Vagina (tissue), 2 donors: Measurements from ENCODE around the gene IRAK1. TPM values are rescaled to one million over a fixed set of nuclear protein-coding genes. Genes with fewer than 3 reads are reported as not detected.

Experiments used
- DNase-seq, 2 donors: peaks; one replicate each; pipeline ENCODE4 v3.0.0-alpha.2; 2017; ENCODE audit errors: extremely low spot score in 2 of 2
- H3K27ac ChIP-seq: fragments of 200-600 bp; sonication (generic); one replicate; pipeline ENCODE4 v1.5.1; 2019
- H3K27me3 ChIP-seq: fragments of 200-600 bp; sonication (generic); one replicate; pipeline ENCODE4 v1.5.1; 2019
- H3K36me3 ChIP-seq, 2 donors: fragments of 200-600 bp; sonication (generic); one replicate each; pipeline ENCODE4 v1.5.1; 2017 to 2019
- H3K4me1 ChIP-seq: fragments of 200-600 bp; sonication (generic); one replicate; pipeline ENCODE4 v1.5.1; 2019
- H3K4me3 ChIP-seq, 2 donors: fragments of 200-600 bp; sonication (generic); 1 replicate in 1 of 2; 2 replicates in 1 of 2; pipeline ENCODE4 v1.5.1; 2016 to 2019
- H3K9me3 ChIP-seq: fragments of 200-600 bp; sonication (generic); one replicate; pipeline ENCODE4 v1.5.1; 2019
- CTCF ChIP-seq, 3 experiments: fragments of 450-650 bp in 2 of 3; fragments of 200-600 bp in 1 of 3; sonication (generic) in 1 of 3; IDR thresholded peaks; one replicate each; pipeline ENCODE4 v1.5.1; 2017 to 2019; ENCODE audit warnings: antibody characterized with exemption in 3 of 3, mild to moderate bottlenecking in 2 of 3, moderate library complexity in 2 of 3
- POLR2A ChIP-seq, 2 donors: fragments of 450-650 bp; IDR thresholded peaks; one replicate each; pipeline ENCODE4 v1.6.1; 2017; ENCODE audit warnings: antibody characterized with exemption in 2 of 2, mild to moderate bottlenecking in 2 of 2, moderate library complexity in 2 of 2
- POLR2AphosphoS5 ChIP-seq, 2 donors: sonication (generic); formaldehyde crosslinking; IDR thresholded peaks; one replicate each; pipeline ENCODE4 v1.9.0; 2017; ENCODE audit warnings: antibody characterized with exemption in 2 of 2, mild to moderate bottlenecking in 2 of 2, low read depth in 1 of 2; ENCODE audit not compliant: insufficient read depth in 1 of 2
- intact Hi-C: fragments of 100-400 bp; cut with DNase I; formaldehyde crosslinking; loops from one replicate; pipeline ENCODE4 v1.15.1; 2023
- total RNA-seq: library from RNA; depleted of rRNA; stranded (reverse); fragments of >200 nt; gene quantifications from one replicate; pipeline ENCODE4 v1.2.3, GENCODE V29; 2016

Gene IRAK1
- total RNA-seq, 1 donor from 2014 or later = 46.7 TPM

DNA sequence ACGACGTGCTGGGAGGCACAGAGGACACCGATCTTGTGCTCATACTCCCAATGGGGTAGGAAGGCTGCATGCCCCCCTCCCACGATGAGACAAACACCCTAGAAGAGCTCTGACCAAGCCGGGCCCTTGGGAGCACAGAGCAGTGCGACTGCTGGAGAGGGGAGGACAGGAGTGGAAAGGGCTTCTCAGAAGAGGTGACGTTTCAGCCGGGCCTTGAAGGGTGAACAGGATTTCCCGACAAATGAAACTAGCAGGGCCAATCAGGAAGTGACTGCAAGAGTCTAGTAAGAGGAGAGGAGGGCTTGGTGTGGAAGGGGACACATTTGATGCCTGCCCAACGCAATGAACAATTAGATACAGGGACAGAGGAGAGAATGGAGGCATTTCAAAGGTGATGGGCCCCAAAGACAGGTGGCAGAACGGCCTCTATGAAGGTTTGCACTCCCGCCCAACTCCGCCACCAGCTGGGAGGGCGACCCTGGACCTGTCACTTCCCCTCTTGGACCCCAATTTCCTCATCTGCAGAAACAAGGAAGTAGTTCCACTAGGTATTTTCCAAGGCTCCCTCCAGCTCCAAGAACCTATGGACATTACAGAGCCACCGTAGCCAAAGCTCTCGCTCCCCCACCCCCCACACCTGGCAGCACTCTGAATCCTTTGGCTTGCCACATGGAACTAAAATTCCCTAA, 52.0 kb downstream of the IRAK1 start:
- H3K4me1 ChIP-seq = peaks cover 50% of the 10 kb centered on the region
- no peaks in the 10 kb centered on the region for H3K27me3 ChIP-seq
- no peak for DNase-seq
- H3K36me3 ChIP-seq = peaks cover 0 to 15% of the 10 kb centered on the region in 2 donors
- no peak for TF ChIP-seq CTCF (IDR thresholded peaks at IDR 0.05)
- TF ChIP-seq POLR2A (IDR thresholded peaks at IDR 0.05) = no peak
- TF ChIP-seq POLR2AphosphoS5 (IDR thresholded peaks at IDR 0.05; ENCODE audit: insufficient read depth in 1 of 2, low read depth in 1 of 2) = no peak
- H3K27ac ChIP-seq = no peak overlapping the region
- H3K4me3 ChIP-seq = no peak overlapping the region
- H3K9me3 ChIP-seq = no peaks in the 10 kb centered on the region
- intact Hi-C loops = no loop called here

- H3K36me3 ChIP-seq = peaks cover 0 to 21% of the 10 kb centered on the region in 2 donors
- H3K27me3 ChIP-seq = no peaks in the 10 kb centered on the region
- no peaks in the 10 kb centered on the region for H3K9me3 ChIP-seq
- H3K27ac ChIP-seq = no peak overlapping the region
- intact Hi-C loops = no loop called here
- no peak for DNase-seq
- H3K4me1 ChIP-seq = peaks cover 50% of the 10 kb centered on the region
- no peak for TF ChIP-seq CTCF (IDR thresholded peaks at IDR 0.05)
- no peak for TF ChIP-seq POLR2A (IDR thresholded peaks at IDR 0.05)
- no peak for TF ChIP-seq POLR2AphosphoS5 (IDR thresholded peaks at IDR 0.05; ENCODE audit: insufficient read depth in 1 of 2, low read depth in 1 of 2)
- H3K4me3 ChIP-seq = no peak overlapping the region
Observed at GRCh38 chrX:153966841-153967535, 52.7 kb downstream of the IRAK1 start.

- no peak overlapping the region for H3K27ac ChIP-seq
- DNase-seq = no peak
- intact Hi-C loops = no loop called here
Observed at GRCh38 chrX:153966283-153966688, 53.4 kb downstream of the IRAK1 start.

GRCh38 chrX:153965406-153965805, 54.3 kb downstream of the IRAK1 start:
- H3K9me3 ChIP-seq = no peaks in the 10 kb centered on the region
- H3K4me3 ChIP-seq = no peak overlapping the region
- DNase-seq = no peak
- no peaks in the 10 kb centered on the region for H3K27me3 ChIP-seq
- intact Hi-C loops = no loop called here
- TF ChIP-seq POLR2A (IDR thresholded peaks at IDR 0.05) (no peak), POLR2AphosphoS5 (IDR thresholded peaks at IDR 0.05; ENCODE audit: insufficient read depth in 1 of 2, low read depth in 1 of 2) (no peak), CTCF (IDR thresholded peaks at IDR 0.05) (no peak)
- no peak overlapping the region for H3K27ac ChIP-seq
- peaks cover 50% of the 10 kb centered on the region for H3K4me1 ChIP-seq
- peaks cover 0 to 36% of the 10 kb centered on the region in 2 donors for H3K36me3 ChIP-seq

More at GRCh38 chrX:153966283-153966688, 53.4 kb downstream of the IRAK1 start:
- Histone ChIP-seq H3K36me3 (peaks cover 0 to 28% of the 10 kb centered on the region in 2 donors), H3K27me3 (no peaks in the 10 kb centered on the region), H3K4me3 (no peak overlapping the region), H3K9me3 (no peaks in the 10 kb centered on the region), H3K4me1 (peaks cover 50% of the 10 kb centered on the region)
- TF ChIP-seq CTCF (IDR thresholded peaks at IDR 0.05) = no peak
- TF ChIP-seq POLR2AphosphoS5 (IDR thresholded peaks at IDR 0.05; ENCODE audit: insufficient read depth in 1 of 2, low read depth in 1 of 2) = no peak
- no peak for TF ChIP-seq POLR2A (IDR thresholded peaks at IDR 0.05)

GRCh38 chrX:153964105-153964504, 55.6 kb downstream of the IRAK1 start:
- Histone ChIP-seq H3K4me3 (no peak overlapping the region), H3K4me1 (peaks cover 41% of the 10 kb centered on the region), H3K9me3 (no peaks in the 10 kb centered on the region), H3K36me3 (peaks cover 0 to 49% of the 10 kb centered on the region in 2 donors), H3K27ac (no peak overlapping the region), H3K27me3 (no peaks in the 10 kb centered on the region)
- TF ChIP-seq POLR2A (IDR thresholded peaks at IDR 0.05) (no peak), POLR2AphosphoS5 (IDR thresholded peaks at IDR 0.05; ENCODE audit: insufficient read depth in 1 of 2, low read depth in 1 of 2) (no peak), CTCF (IDR thresholded peaks at IDR 0.05) (no peak)
- DNase-seq = no peak
- intact Hi-C loops = no loop called here
